B cell (primary cell): ENCODE measurements around the gene BTN3A1.

Source experiments
- EZH2 ChIP-seq: IDR thresholded peaks from 2 replicates; pipeline ENCODE4 v1.6.1; 2012; ENCODE audit warnings: borderline replicate concordance, low read depth, mild to moderate bottlenecking, moderate library complexity, low read length; ENCODE audit not compliant: insufficient read depth, poor library complexity, severe bottlenecking
- TF ChIP-seq, protein P1 (sequence below): fragments of 200-600 bp; IDR thresholded peaks from one replicate; pipeline ENCODE4 v1.8.0; 2022; ENCODE audit warnings: antibody characterized with exemption, mild to moderate bottlenecking

DNA sequence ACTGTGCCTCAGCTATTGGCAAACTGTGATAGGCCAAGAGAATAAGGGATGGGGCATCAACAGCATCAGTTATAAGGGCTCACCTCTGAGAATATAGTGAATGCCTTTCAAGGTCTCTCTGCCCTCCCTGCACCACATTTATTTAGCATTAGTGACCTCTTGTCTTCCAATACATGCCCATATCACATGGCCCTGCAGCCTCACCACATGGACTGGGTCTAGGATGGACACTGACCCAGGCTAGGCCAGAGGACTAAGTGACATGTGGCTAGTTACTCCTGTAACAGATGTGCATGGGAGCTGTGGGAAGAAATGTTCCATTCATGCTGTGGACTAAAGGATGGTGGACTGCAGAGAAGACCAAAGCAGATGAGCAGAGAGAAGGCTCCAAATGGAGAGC is 22.3 kb upstream of the BTN3A1 start:
- TF ChIP-seq, protein P1, sequence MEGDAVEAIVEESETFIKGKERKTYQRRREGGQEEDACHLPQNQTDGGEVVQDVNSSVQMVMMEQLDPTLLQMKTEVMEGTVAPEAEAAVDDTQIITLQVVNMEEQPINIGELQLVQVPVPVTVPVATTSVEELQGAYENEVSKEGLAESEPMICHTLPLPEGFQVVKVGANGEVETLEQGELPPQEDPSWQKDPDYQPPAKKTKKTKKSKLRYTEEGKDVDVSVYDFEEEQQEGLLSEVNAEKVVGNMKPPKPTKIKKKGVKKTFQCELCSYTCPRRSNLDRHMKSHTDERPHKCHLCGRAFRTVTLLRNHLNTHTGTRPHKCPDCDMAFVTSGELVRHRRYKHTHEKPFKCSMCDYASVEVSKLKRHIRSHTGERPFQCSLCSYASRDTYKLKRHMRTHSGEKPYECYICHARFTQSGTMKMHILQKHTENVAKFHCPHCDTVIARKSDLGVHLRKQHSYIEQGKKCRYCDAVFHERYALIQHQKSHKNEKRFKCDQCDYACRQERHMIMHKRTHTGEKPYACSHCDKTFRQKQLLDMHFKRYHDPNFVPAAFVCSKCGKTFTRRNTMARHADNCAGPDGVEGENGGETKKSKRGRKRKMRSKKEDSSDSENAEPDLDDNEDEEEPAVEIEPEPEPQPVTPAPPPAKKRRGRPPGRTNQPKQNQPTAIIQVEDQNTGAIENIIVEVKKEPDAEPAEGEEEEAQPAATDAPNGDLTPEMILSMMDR = no peak
- no peak for TF ChIP-seq EZH2
